HEK293 (cell line): Measurements from ENCODE around the gene AGAP9.
"Not testable (repeated sequence)": the region's sequence is repeated elsewhere in the genome, so short reads cannot be mapped to it uniquely, and the experiment has no call there.

ENCODE experiments used
- CTCF ChIA-PET: fragments of 350-600 bp; formaldehyde crosslinking; extraction: SDS; loops from one replicate; lab custom pipeline; 2021; ENCODE audit warnings: antibody characterized with exemption; lab: Yijun Ruan, JAX
- POLR2A ChIA-PET: fragments of 300-600 bp; formaldehyde crosslinking; extraction: SDS; loops from one replicate; lab custom pipeline; 2020; ENCODE audit warnings: antibody characterized with exemption, inconsistent platforms; lab: Yijun Ruan, JAX
- H3K27ac ChIP-seq: fragments of 200-500 bp; sonication (Bioruptor generic); 2 replicates; pipeline ENCODE4 v1.5.1; 2014; ENCODE audit warnings: low read depth, low read length, control low read depth, inconsistent platforms; ENCODE audit errors: extremely low read depth
- H3K36me3 ChIP-seq, 2 experiments: fragments of 200-500 bp in 1 of 2; sonication (Bioruptor generic) in 1 of 2; 1 replicate in 1 of 2; 2 replicates in 1 of 2; pipeline ENCODE4 v1.5.1; 2014 to 2017; ENCODE audit warnings: inconsistent platforms in 2 of 2, low read length in 2 of 2; ENCODE audit not compliant: control insufficient read depth in 2 of 2, insufficient read depth in 1 of 2
- H3K4me1 ChIP-seq: fragments of 200-500 bp; sonication (Bioruptor generic); 2 replicates; pipeline ENCODE4 v1.5.1; 2014; ENCODE audit warnings: mild to moderate bottlenecking, low read length, inconsistent platforms; ENCODE audit not compliant: control insufficient read depth, insufficient read depth
- H3K4me3 ChIP-seq: 2 replicates; pipeline ENCODE4 v1.5.1; 2011; ENCODE audit warnings: low read depth, mild to moderate bottlenecking, control low read depth, low read length, moderate library complexity
- H3K9me3 ChIP-seq: fragments of 200-500 bp; sonication (Bioruptor generic); 2 replicates; pipeline ENCODE4 v1.5.1; 2014; ENCODE audit warnings: low read depth, low read length, inconsistent platforms; ENCODE audit not compliant: control insufficient read depth, insufficient read depth
- GLI2 ChIP-seq: fragments of 450-650 bp; formaldehyde crosslinking; IDR thresholded peaks from 2 replicates; pipeline ENCODE4; 2017; ENCODE audit warnings: missing biosample characterization, missing genetic modification characterization, low read depth, borderline replicate concordance
- MYNN ChIP-seq: fragments of 450-650 bp; formaldehyde crosslinking; IDR thresholded peaks from 2 replicates; pipeline ENCODE4 v1.5.1; 2016; ENCODE audit warnings: missing biosample characterization, missing genetic modification characterization, borderline replicate concordance
- MZF1 ChIP-seq: fragments of 450-650 bp; formaldehyde crosslinking; IDR thresholded peaks from 2 replicates; pipeline ENCODE4 v1.5.1; 2017; ENCODE audit warnings: missing biosample characterization, missing genetic modification characterization, borderline replicate concordance
- ZBTB21 ChIP-seq: fragments of 450-650 bp; formaldehyde crosslinking; IDR thresholded peaks from 2 replicates; pipeline ENCODE4 v1.5.1; 2017; ENCODE audit warnings: missing biosample characterization, missing genetic modification characterization
- ZNF202 ChIP-seq: fragments of 450-650 bp; formaldehyde crosslinking; IDR thresholded peaks from 2 replicates; pipeline ENCODE4 v1.5.1; 2016; ENCODE audit warnings: missing biosample characterization, missing genetic modification characterization, borderline replicate concordance
- ZNF223 ChIP-seq: fragments of 450-650 bp; formaldehyde crosslinking; IDR thresholded peaks from 2 replicates; pipeline ENCODE4 v1.5.1; 2016; ENCODE audit warnings: missing biosample characterization, missing genetic modification characterization
- ZNF292 ChIP-seq: fragments of 450-650 bp; formaldehyde crosslinking; IDR thresholded peaks from 2 replicates; pipeline ENCODE4 v1.5.1; 2016; ENCODE audit warnings: low read depth, missing biosample characterization, missing genetic modification characterization, borderline replicate concordance
- ZNF354C ChIP-seq: fragments of 450-650 bp; formaldehyde crosslinking; IDR thresholded peaks from 2 replicates; pipeline ENCODE4 v1.5.1; 2016; ENCODE audit warnings: missing biosample characterization, missing genetic modification characterization, low read depth, borderline replicate concordance
- ZNF404 ChIP-seq: fragments of 450-650 bp; formaldehyde crosslinking; IDR thresholded peaks from 2 replicates; pipeline ENCODE4 v1.5.1; 2017; ENCODE audit warnings: missing biosample characterization, missing genetic modification characterization
- ZNF488 ChIP-seq: fragments of 450-650 bp; formaldehyde crosslinking; IDR thresholded peaks from 2 replicates; pipeline ENCODE4 v1.5.1; 2016; ENCODE audit warnings: missing biosample characterization, missing genetic modification characterization
- ZNF510 ChIP-seq: fragments of 450-650 bp; formaldehyde crosslinking; IDR thresholded peaks from 2 replicates; pipeline ENCODE4 v1.5.1; 2018; ENCODE audit warnings: mild to moderate bottlenecking, missing genetic modification characterization, missing biosample characterization; ENCODE audit not compliant: insufficient replicate concordance
- ZNF514 ChIP-seq: fragments of 450-650 bp; formaldehyde crosslinking; IDR thresholded peaks from 2 replicates; pipeline ENCODE4 v1.5.1; 2016; ENCODE audit warnings: missing biosample characterization, missing genetic modification characterization
- ZNF518A ChIP-seq: fragments of 450-650 bp; formaldehyde crosslinking; conservative IDR thresholded peaks from 2 replicates; pipeline ENCODE4 v1.5.1; 2016; ENCODE audit warnings: low read depth, missing biosample characterization, missing genetic modification characterization
- ZNF560 ChIP-seq: fragments of 450-650 bp; formaldehyde crosslinking; IDR thresholded peaks from 2 replicates; pipeline ENCODE4 v1.5.1; 2017; ENCODE audit warnings: missing biosample characterization, missing genetic modification characterization, borderline replicate concordance
- ZNF639 ChIP-seq: fragments of 450-650 bp; formaldehyde crosslinking; IDR thresholded peaks from 2 replicates; pipeline ENCODE4 v1.5.1; 2016; ENCODE audit warnings: missing biosample characterization, missing genetic modification characterization
- ZNF654 ChIP-seq: fragments of 450-650 bp; formaldehyde crosslinking; IDR thresholded peaks from 2 replicates; pipeline ENCODE4 v1.5.1; 2016; ENCODE audit warnings: low read depth, missing biosample characterization, missing genetic modification characterization

Gene AGAP9

GRCh38 chr10:47558109-47558508 is 34.7 kb upstream of the AGAP9 start:
- H3K36me3 ChIP-seq, H3K9me3 ChIP-seq, POLR2A ChIA-PET, H3K4me3 ChIP-seq, H3K4me1 ChIP-seq, H3K27ac ChIP-seq: not testable (repeated sequence)
- CTCF ChIA-PET = interaction anchor here (0.7 kb wide), 1 partner anchor 524 kb away, joined by 3 read pairs; no protein-coding TSS in a partner anchor

- POLR2A ChIA-PET, H3K4me3 ChIP-seq, H3K36me3 ChIP-seq, H3K4me1 ChIP-seq, H3K27ac ChIP-seq, H3K9me3 ChIP-seq: not testable (repeated sequence)
- CTCF ChIA-PET = interaction anchor here (0.7 kb wide), 1 partner anchor 524 kb away, joined by 3 read pairs; no protein-coding TSS in a partner anchor
Measured at GRCh38 chr10:47557616-47558015, 34.2 kb upstream of the AGAP9 start.

- H3K27ac ChIP-seq, H3K4me3 ChIP-seq, H3K4me1 ChIP-seq, H3K9me3 ChIP-seq, CTCF ChIA-PET, POLR2A ChIA-PET, H3K36me3 ChIP-seq: not testable (repeated sequence)
Measured at GRCh38 chr10:47555334-47555733, 31.9 kb upstream of the AGAP9 start.

- H3K36me3 ChIP-seq, H3K4me3 ChIP-seq, CTCF ChIA-PET, H3K27ac ChIP-seq, POLR2A ChIA-PET, H3K4me1 ChIP-seq, H3K9me3 ChIP-seq: not testable (repeated sequence)
Measured at GRCh38 chr10:47554552-47554951, 31.1 kb upstream of the AGAP9 start.

- CTCF ChIA-PET, POLR2A ChIA-PET, H3K36me3 ChIP-seq, H3K9me3 ChIP-seq, H3K4me1 ChIP-seq: not testable (repeated sequence)
- H3K27ac ChIP-seq = peak overlapping the region; percentile 70
- H3K4me3 ChIP-seq = peak overlapping the region; percentile 43
- TF ChIP-seq ZNF404 (tag by site-specific recombination) = peak; percentile 91; the same call in 1 of the 2 replicates
- TF ChIP-seq ZNF223 = peak; percentile 66
- peak; percentile 84; the same call in 1 of the 2 replicates for TF ChIP-seq ZNF514 (tag by site-specific recombination)
- TF ChIP-seq ZNF488 = 0 out of 2 replicates have a peak, but pooled peaks have one; percentile 23
- peak; percentile 49; the same call in 1 of the 2 replicates for TF ChIP-seq MYNN
- peak; percentile 88; the same call in 1 of the 2 replicates for TF ChIP-seq ZNF292 (tag by site-specific recombination)
- peak; percentile 77 for TF ChIP-seq ZNF639 (tag by site-specific recombination)
- TF ChIP-seq ZNF354C (tag by site-specific recombination) = peak; percentile 79; the same call in 1 of the 2 replicates
- peak; percentile 97 for TF ChIP-seq ZNF518A
- peak; percentile 76; the same call in 1 of the 2 replicates for TF ChIP-seq GLI2 (tag by site-specific recombination)
- peak; percentile 77 for TF ChIP-seq ZBTB21 (tag by site-specific recombination)
- TF ChIP-seq ZNF510 (tag by site-specific recombination) = peak; percentile 95
- TF ChIP-seq ZNF560 (tag by site-specific recombination) = peak; percentile 97
- TF ChIP-seq MZF1 (tag by site-specific recombination) = peak; percentile 56; the same call in 1 of the 2 replicates
- TF ChIP-seq ZNF654 = peak; percentile 68
- TF ChIP-seq ZNF202 (tag by site-specific recombination) = peak; percentile 97
Measured at GRCh38 chr10:47553860-47554247, 30.4 kb upstream of the AGAP9 start.
